Bronchial epithelial cell (primary cell): Measurements from ENCODE around the gene DCDC2C. TPM values are rescaled to one million over a fixed set of nuclear protein-coding genes. Genes with fewer than 3 reads are reported as not detected.

Experiments used
- DNase-seq: peaks from one replicate; pipeline ENCODE4 v3.0.0-alpha.2; 2010; ENCODE audit warnings: low read depth
- FAIRE-seq: peaks from 2 replicates; lab custom pipeline; 2011; peaks lifted over from hg19 to GRCh38; lab: Jason Lieb, UNC
- H3K27me3 ChIP-seq: 2 replicates; pipeline ENCODE4 v1.5.1; 2011; ENCODE audit warnings: low read length; ENCODE audit not compliant: control insufficient read depth, insufficient read depth
- H3K36me3 ChIP-seq: 2 replicates; pipeline ENCODE4 v1.5.1; 2011; ENCODE audit warnings: low read length; ENCODE audit not compliant: control insufficient read depth, insufficient read depth
- H3K4me3 ChIP-seq: 2 replicates; pipeline ENCODE4 v1.5.1; 2011; ENCODE audit warnings: mild to moderate bottlenecking, low read depth, low read length, control low read depth
- CTCF ChIP-seq: IDR thresholded peaks from 2 replicates; pipeline ENCODE4 v1.5.1; 2011; ENCODE audit warnings: mild to moderate bottlenecking, moderate library complexity, low read length, control low read depth, inconsistent platforms; ENCODE audit not compliant: insufficient read depth, severe bottlenecking
- total RNA-seq: library from RNA; depleted of rRNA; stranded (reverse); fragments of >200 nt; gene quantifications from 2 replicates; pipeline ENCODE4 v1.2.1, GENCODE V29; 2014

DCDC2C gene
- total RNA-seq, 1 donor from 2014 or later, result not detected

- no peak for TF ChIP-seq CTCF
- Histone ChIP-seq H3K36me3 (no peaks in the 10 kb centered on the region), H3K27me3 (no peaks in the 10 kb centered on the region), H3K4me3 (no peak overlapping the region)
- no peak for DNase-seq
- FAIRE-seq, result no peak
Observed at GRCh38 chr2:3849213-3849612, 145.8 kb downstream of the DCDC2C start.

- FAIRE-seq, result no peak
- Histone ChIP-seq H3K27me3 (no peaks in the 10 kb centered on the region), H3K4me3 (no peak overlapping the region), H3K36me3 (no peaks in the 10 kb centered on the region)
- DNase-seq, result no peak
- no peak for TF ChIP-seq CTCF
Observed at GRCh38 chr2:3857576-3857975, 154.2 kb downstream of the DCDC2C start.

GRCh38 chr2:3864943-3865865, 161.8 kb downstream of the DCDC2C start:
- no peak for TF ChIP-seq CTCF
- FAIRE-seq (no peak), DNase-seq (no peak)
- H3K27me3 ChIP-seq, result no peaks in the 10 kb centered on the region
- no peaks in the 10 kb centered on the region for H3K36me3 ChIP-seq
- no peak overlapping the region for H3K4me3 ChIP-seq

- H3K36me3 ChIP-seq, result no peaks in the 10 kb centered on the region
- FAIRE-seq, result no peak
- TF ChIP-seq CTCF, result no peak
- H3K4me3 ChIP-seq, result no peak overlapping the region
- no peaks in the 10 kb centered on the region for H3K27me3 ChIP-seq
- no peak for DNase-seq
Observed at GRCh38 chr2:3867469-3867868, 164.1 kb downstream of the DCDC2C start.

GRCh38 chr2:3868012-3868805, 164.8 kb downstream of the DCDC2C start:
- H3K27me3 ChIP-seq, result no peaks in the 10 kb centered on the region
- no peak overlapping the region for H3K4me3 ChIP-seq
- TF ChIP-seq CTCF, result no peak
- FAIRE-seq, result no peak
- DNase-seq, result no peak
- H3K36me3 ChIP-seq, result no peaks in the 10 kb centered on the region
